HUES48 (cell line): ENCODE results near the gene SMURF1.

ENCODE experiments used
- H3K27ac ChIP-seq: one replicate; pipeline ENCODE4 v1.7.0; 2013; ENCODE audit warnings: low read depth, low read length, inconsistent platforms
- H3K27me3 ChIP-seq: 2 replicates; pipeline ENCODE4 v1.6.1; 2013; ENCODE audit warnings: mild to moderate bottlenecking, low read length; ENCODE audit not compliant: control insufficient read depth, insufficient read depth
- H3K36me3 ChIP-seq: 2 replicates; pipeline ENCODE4 v1.6.1; 2013; ENCODE audit warnings: low read length; ENCODE audit not compliant: control insufficient read depth, insufficient read depth
- H3K4me1 ChIP-seq: 2 replicates; pipeline ENCODE4 v1.6.1; 2013; ENCODE audit warnings: mild to moderate bottlenecking, low read length; ENCODE audit not compliant: control insufficient read depth, insufficient read depth
- H3K4me3 ChIP-seq: 2 replicates; pipeline ENCODE4 v1.5.1; 2013; ENCODE audit warnings: mild to moderate bottlenecking, low read depth, low read length
- H3K9ac ChIP-seq: 2 replicates; pipeline ENCODE4 v1.6.1; 2013; ENCODE audit warnings: mild to moderate bottlenecking, low read depth, low read length, moderate library complexity
- H3K9me3 ChIP-seq: 2 replicates; pipeline ENCODE4 v1.6.1; 2013; ENCODE audit warnings: low read length; ENCODE audit not compliant: control insufficient read depth, insufficient read depth

SMURF1 gene

DNA sequence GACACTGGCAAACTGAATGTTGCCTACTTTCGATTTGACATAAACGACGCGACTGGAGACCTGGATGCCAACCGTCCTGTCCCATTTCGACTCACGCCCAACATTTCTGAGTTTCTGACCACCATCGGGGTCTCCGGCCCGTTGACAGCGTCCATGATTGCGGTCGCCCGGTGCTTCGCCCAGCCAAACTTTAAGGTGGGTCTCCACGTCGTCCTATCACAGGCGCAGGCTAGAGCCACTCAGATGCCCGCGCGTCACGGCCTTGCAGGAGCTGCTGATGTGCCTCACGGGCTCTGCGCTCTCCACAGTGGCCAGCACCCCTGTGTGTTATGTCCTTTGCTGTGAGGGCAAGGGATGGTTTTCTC is 132.6 kb downstream of the SMURF1 start:
- Histone ChIP-seq H3K9ac (no peak overlapping the region), H3K9me3 (no peaks in the 10 kb centered on the region), H3K4me3 (no peak overlapping the region), H3K36me3 (peaks cover 86% of the 10 kb centered on the region), H3K27me3 (no peaks in the 10 kb centered on the region), H3K4me1 (no peaks in the 10 kb centered on the region), H3K27ac (no peak overlapping the region)

DNA sequence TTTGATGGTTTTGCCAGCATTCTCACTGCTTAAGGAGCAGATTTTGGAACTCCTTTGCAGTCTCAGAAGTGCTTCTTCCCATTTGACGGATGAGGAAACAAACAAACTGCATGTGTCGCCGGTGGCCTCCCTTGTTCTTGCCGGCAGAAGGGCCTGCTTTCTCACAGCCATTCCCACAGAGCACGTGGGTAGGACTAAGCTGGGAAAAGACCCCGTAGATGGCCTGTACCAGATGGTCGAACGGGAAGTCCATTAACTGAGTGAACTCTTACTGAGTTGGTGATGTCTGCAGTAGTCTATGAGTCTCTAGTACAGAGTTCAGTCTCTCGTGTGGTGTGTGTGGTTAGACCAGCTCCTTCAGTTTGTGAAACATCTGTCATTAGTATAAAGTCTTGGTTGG is 133.6 kb downstream of the SMURF1 start:
- Histone ChIP-seq H3K9me3 (no peaks in the 10 kb centered on the region), H3K9ac (no peak overlapping the region), H3K27ac (no peak overlapping the region), H3K4me3 (no peak overlapping the region), H3K36me3 (peaks cover 90% of the 10 kb centered on the region), H3K27me3 (no peaks in the 10 kb centered on the region), H3K4me1 (no peaks in the 10 kb centered on the region)

DNA sequence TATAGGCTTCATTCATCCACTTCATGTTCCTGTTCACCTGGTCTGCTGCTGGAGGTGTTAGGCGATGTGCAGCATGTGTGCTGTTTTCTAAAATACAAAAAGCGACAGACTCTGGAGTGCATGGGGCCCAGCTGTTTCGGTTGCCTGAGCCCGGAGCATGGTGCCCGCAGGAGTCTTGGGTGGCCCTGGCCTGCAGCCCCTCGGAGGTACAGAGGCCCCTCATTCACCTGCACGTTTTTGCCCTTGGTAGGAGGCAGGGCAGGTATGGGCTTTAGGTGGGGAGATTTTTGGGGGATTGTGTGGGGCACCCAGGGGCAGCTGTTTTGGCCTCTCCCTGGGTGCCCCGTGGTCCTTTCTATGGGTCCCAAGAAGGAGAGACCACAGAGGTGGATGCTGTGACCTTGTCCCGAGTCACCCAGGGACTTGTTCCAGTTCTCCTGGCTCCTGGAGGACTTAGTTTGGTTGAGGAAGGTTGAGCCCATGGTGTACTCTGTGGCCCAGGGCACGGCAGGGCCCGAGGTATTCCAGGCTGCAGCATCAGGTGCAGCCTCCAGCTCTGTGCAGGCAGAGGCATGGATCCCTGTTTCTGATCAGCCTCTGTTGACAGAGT is 134.9 kb downstream of the SMURF1 start:
- Histone ChIP-seq H3K9ac (no peak overlapping the region), H3K27ac (no peak overlapping the region), H3K36me3 (peaks cover 91% of the 10 kb centered on the region), H3K27me3 (no peaks in the 10 kb centered on the region), H3K4me3 (no peak overlapping the region), H3K9me3 (no peaks in the 10 kb centered on the region), H3K4me1 (no peaks in the 10 kb centered on the region)

DNA sequence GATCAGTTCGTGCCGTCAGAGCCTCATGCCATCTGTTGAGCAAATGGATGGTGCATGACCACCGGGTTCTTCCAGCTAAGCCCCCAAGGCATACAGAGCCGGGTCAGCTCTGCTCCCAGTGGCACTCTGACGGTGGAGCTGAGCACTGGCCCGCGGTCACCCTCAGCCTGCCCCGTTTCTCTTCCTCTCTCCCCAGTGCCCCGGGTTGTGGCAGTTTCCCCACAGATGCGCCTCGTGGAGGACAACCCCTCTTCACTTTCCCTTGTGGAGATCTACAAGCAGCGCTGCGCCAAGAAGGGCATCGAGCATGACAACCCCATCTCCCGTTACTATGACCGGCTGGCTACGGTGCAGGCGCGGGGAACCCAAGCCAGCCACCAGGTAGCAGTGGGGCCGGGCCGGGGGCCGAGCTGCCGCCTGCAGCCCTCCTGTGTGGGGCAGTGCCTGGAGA is 135.7 kb downstream of the SMURF1 start:
- Histone ChIP-seq H3K27ac (no peak overlapping the region), H3K9ac (no peak overlapping the region), H3K4me3 (no peak overlapping the region), H3K36me3 (peaks cover 90% of the 10 kb centered on the region), H3K9me3 (no peaks in the 10 kb centered on the region), H3K4me1 (no peaks in the 10 kb centered on the region), H3K27me3 (no peaks in the 10 kb centered on the region)

DNA sequence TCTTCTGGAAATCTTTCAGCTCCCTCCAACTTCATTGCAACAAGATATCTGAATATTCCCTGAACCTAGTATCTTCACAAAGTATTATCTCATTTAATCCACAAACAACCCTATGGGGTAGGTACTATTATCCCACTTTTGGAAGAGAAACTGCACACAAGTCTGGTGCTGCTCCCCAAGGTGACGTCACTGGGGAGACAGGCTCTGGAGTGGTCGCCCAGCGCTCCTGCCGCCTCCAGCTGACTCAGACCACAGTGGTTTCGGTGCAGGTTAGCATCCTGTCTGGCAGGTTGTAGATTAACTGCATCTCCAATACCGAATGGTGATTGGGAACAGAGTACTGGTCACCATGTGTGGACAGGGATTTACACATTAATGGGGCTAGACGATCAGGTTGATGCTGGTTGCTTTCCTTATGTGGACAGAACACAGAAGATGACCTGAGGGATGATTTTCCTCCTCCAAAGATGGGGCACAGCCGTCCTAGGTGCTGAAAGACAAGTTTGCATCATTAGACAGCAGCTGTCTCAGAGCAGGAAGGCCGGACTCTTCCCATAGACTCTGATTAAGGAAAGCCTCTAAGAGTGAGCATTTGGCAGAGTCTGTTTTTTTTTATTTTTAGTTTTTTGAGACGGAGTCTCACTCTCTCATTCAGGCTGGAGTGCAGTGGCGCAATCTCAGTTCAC is 137.0 kb downstream of the SMURF1 start:
- H3K36me3 ChIP-seq: peaks cover 85% of the 10 kb centered on the region

DNA sequence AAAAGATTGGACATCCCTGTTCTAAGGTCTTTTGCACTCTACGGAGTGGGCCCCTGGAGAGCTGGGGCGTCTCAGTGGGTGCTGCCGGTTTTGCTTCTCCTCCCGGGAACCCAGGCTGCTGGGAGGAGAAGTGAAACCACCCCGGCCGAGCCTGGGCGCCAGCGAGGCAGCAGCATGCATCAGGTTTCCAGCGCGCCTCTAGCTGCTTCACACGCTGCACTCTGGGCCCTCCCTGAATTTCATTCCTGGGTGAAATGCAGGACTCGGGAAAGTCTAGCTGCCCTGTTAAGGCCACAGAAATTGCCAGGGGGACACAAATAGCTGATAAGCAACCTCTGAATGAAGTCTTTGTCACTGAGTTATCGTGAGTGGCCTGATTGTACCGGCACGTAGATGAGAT is 138.1 kb downstream of the SMURF1 start:
- Histone ChIP-seq H3K9ac (no peak overlapping the region), H3K36me3 (peaks cover 84% of the 10 kb centered on the region), H3K4me1 (no peaks in the 10 kb centered on the region), H3K4me3 (no peak overlapping the region), H3K9me3 (no peaks in the 10 kb centered on the region), H3K27me3 (no peaks in the 10 kb centered on the region), H3K27ac (no peak overlapping the region)

More for the DNA sequence above, 137.0 kb downstream of the SMURF1 start:
- Histone ChIP-seq H3K9me3 (no peaks in the 10 kb centered on the region), H3K9ac (no peak overlapping the region), H3K27ac (no peak overlapping the region), H3K27me3 (no peaks in the 10 kb centered on the region), H3K4me1 (no peaks in the 10 kb centered on the region), H3K4me3 (no peak overlapping the region)

DNA sequence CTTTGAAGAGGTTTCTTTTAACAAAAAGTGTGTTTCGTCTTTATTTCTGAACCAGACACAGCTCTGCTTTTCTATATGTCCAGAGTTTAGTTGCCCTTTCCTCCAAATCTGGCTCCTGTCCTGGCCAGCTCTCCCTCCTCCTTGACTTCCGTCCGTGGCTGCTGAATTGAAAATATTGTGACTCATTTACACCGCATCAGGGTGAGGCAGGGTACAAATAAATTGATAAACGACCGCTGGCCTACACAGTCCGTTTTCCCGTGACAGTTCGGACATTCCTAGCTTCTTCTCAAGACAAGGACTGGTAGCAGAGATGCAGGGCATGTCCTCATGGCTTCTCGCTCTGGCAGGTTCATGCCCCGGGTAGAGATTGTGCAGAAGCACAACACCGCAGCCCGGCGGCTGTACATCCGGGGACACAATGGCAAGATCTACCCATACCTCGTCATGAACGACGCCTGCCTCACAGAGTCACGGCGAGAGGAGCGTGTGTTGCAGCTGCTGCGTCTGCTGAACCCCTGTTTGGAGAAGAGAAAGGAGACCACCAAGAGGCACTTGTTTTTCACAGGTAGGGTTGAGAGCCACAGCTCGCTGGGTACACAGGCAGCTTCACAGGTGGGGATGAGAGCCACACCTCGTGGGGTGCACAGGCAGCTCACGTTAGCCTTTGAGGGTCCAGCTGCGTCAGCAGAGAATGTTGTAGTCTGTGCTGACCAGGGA is 139.0 kb downstream of the SMURF1 start:
- Histone ChIP-seq H3K27ac (no peak overlapping the region), H3K27me3 (no peaks in the 10 kb centered on the region), H3K9ac (no peak overlapping the region), H3K36me3 (peaks cover 85% of the 10 kb centered on the region), H3K9me3 (no peaks in the 10 kb centered on the region), H3K4me3 (no peak overlapping the region), H3K4me1 (no peaks in the 10 kb centered on the region)

DNA sequence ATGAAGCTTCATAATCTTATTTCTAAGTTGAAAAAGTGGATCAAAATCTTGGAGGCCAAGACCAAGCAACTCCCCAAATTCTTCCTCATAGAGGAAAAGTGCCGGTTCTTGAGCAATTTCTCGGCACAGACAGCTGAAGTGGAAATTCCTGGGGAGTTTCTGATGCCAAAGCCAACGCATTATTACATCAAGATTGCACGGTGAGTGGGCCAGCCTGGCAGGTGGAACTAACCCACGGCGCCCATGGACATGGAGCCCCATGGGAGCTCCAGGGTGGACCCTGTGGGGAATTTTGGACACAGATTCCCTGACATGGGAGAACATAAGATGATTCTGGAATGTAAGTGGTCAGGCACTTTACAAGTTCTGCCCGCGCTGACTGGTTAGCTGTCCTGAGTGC is 139.7 kb downstream of the SMURF1 start:
- H3K27ac ChIP-seq: no peak overlapping the region

DNA sequence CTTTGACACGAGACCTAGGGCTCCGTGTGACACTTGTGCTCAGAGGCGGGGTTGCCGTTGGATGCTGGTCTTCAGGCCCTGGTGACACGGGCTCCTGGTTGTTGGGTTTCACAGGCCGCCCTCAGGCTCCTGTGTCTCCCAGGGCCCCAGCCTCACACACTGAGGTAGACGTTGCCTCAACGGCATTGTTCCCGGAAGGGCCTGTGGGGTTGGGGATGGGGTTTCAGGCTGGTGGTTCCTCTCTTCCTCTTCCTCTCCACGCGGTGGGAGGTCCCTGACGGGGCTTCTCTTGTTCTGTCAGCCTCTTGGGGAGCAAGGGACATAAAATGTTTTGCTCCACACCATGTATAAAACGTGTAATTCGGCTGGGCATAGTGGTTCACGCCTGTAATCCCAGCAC is 140.5 kb downstream of the SMURF1 start:
- Histone ChIP-seq H3K4me1 (no peaks in the 10 kb centered on the region), H3K27me3 (no peaks in the 10 kb centered on the region), H3K27ac (no peak overlapping the region), H3K9me3 (no peaks in the 10 kb centered on the region), H3K36me3 (peaks cover 86% of the 10 kb centered on the region), H3K4me3 (no peak overlapping the region), H3K9ac (no peak overlapping the region)

More for the DNA sequence above, 139.7 kb downstream of the SMURF1 start:
- Histone ChIP-seq H3K36me3 (peaks cover 86% of the 10 kb centered on the region), H3K9ac (no peak overlapping the region), H3K4me1 (no peaks in the 10 kb centered on the region), H3K9me3 (no peaks in the 10 kb centered on the region), H3K4me3 (no peak overlapping the region), H3K27me3 (no peaks in the 10 kb centered on the region)

DNA sequence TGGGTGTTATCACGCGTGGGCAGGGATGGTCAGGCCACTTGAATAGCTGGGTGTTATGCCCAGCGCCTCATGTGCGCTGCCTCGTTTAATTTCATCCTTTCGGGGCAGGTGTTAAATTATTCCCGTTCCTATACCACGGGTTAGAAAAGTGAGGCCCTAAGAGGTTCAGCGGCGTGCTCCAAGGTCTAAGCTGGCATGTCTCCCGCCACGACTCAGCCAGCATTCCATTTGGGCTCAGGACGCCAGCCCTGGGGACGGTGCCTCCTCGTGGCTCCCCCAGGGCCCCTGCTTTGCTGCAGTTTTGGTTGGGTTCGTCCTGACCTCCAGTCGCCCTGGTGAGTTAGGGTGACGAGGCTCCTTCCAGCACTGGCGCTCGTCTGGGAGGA is 141.1 kb downstream of the SMURF1 start:
- no peaks in the 10 kb centered on the region for H3K27me3 ChIP-seq
- no peak overlapping the region for H3K9ac ChIP-seq
- no peaks in the 10 kb centered on the region for H3K4me1 ChIP-seq
- no peaks in the 10 kb centered on the region for H3K9me3 ChIP-seq
- H3K4me3 ChIP-seq: no peak overlapping the region
- peaks cover 87% of the 10 kb centered on the region for H3K36me3 ChIP-seq
- no peak overlapping the region for H3K27ac ChIP-seq

DNA sequence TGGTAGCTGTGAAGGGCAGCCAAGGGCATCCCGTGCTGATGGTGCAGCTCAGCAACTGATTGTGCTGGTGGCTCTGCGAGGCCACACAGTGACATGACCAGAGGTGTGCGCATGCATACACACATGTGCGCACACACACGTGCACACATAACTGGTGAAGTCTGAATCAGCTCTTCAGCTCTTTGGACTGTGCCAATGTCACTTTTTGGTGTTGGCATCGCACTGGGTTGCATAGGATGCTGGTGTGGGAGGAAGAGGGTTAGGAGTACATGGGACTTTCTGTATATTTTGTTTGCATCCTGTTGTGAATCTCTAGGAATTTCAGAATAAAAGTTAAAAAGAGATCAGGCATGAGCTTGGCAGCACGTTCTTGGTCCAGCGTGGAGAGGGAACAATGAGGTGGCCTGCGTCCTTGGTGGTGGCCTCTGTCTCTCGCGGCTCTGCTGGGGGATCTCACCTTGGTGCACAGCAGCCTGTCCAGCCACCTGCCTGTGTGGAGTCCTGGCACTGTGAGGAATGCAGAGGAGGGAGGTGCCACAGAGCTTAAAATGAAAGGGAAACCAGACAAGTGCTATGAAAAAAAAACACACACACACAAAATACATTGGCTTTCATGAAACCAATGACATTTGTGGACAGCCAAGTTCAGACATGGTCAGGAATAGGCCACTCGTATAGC is 141.6 kb downstream of the SMURF1 start:
- Histone ChIP-seq H3K4me3 (no peak overlapping the region), H3K36me3 (peaks cover 92% of the 10 kb centered on the region)

More for the DNA sequence above, 141.6 kb downstream of the SMURF1 start:
- Histone ChIP-seq H3K27ac (no peak overlapping the region), H3K4me1 (no peaks in the 10 kb centered on the region), H3K27me3 (no peaks in the 10 kb centered on the region), H3K9me3 (no peaks in the 10 kb centered on the region), H3K9ac (no peak overlapping the region)
